ENCODE data around the gene IFT172. TPM values are rescaled to one million over a fixed set of nuclear protein-coding genes. Genes with fewer than 3 reads are reported as not detected.

IFT172 gene
- total RNA-seq, 2 donors from 2014 or later, result 34.7 to 52.6 TPM

DNA sequence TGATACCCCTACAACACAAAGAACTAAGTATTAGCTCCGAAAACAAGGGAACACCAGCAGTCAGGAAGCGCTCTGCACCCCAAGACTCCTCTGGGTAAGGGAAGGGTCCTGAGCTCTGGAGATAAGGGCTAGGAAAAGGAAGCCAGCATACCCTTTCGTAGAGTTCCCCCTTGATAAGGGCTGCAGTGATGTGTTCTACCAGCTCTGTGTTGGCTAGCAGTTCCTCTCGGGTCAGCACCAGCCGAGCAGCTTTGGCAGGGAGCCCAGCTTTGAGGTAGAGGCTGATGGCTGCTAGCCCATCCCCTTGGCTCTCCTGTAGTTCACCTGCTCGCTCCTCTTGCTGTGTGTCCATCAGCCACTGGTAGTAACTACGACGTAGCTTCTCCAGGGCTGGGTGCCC lies 28.4 kb downstream of the IFT172 start:
- H3K4me3 ChIP-seq, result no peak overlapping the region
- H3K36me3 ChIP-seq, result no peaks in the 10 kb centered on the region
- no peaks in the 10 kb centered on the region for H3K4me1 ChIP-seq
- H3K27ac ChIP-seq, result no peak overlapping the region
- TF ChIP-seq CTCF (IDR thresholded peaks at IDR 0.05), result no peak
- DNase-seq, result no peak
- intact Hi-C loops (cut with DNase I), result no loop called here
- no peaks in the 10 kb centered on the region for H3K9me3 ChIP-seq
- no peak overlapping the region for H3K9ac ChIP-seq (ENCODE audit: low read depth in 2 of 2, low read length in 2 of 2)
- H3K27me3 ChIP-seq, result no peaks in the 10 kb centered on the region

DNA sequence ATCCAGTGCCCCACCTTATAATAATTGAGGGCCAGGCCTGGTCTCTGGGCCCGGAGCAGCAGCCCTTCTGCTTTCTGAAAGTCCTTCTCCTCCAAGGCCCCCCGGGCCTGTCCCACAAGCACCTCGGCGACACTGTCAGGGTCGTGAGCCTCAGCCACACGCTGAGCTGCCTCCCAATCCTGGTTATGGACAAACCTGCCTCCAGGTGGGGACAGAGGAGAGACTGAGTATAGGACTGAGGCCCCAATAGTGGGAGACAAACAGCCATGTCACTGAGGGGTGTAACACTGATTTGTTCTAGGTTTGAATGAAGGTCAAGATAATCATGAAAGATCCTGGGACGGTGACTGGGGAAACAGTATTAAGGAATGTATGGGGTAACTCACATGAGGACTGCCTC lies 35.6 kb downstream of the IFT172 start:
- H3K27ac ChIP-seq, result no peak overlapping the region
- no peaks in the 10 kb centered on the region for H3K9me3 ChIP-seq
- H3K36me3 ChIP-seq, result no peaks in the 10 kb centered on the region
- H3K4me3 ChIP-seq, result no peak overlapping the region
- intact Hi-C loops (cut with DNase I), result no loop called here
- TF ChIP-seq CTCF (IDR thresholded peaks at IDR 0.05), result no peak
- no peaks in the 10 kb centered on the region for H3K4me1 ChIP-seq
- H3K27me3 ChIP-seq, result no peaks in the 10 kb centered on the region
- no peak for DNase-seq
- no peak overlapping the region for H3K9ac ChIP-seq (ENCODE audit: low read depth in 2 of 2, low read length in 2 of 2)

DNA sequence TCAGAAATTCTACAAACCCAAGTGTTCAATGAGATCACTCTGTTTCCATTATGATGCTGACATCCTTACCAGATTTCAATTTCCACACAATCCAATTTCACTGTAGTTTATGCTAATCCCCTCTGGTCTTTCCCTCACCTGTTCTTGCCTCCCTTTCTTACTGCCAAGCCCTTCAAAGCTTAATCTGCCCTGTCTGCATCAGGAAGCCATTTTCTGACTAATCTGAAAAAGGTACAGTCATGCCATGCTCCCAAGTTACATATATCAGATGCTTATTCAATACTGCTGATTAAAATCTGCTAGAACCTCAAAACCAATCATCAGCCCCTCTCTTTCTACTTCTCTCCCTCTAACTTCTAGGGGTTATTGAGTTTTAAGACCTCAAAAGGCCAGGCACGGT lies 38.4 kb downstream of the IFT172 start:
- H3K27me3 ChIP-seq, result no peaks in the 10 kb centered on the region
- intact Hi-C loops (cut with DNase I), result no loop called here
- no peak for DNase-seq
- H3K4me3 ChIP-seq, result no peak overlapping the region
- no peak overlapping the region for H3K27ac ChIP-seq
- TF ChIP-seq CTCF (IDR thresholded peaks at IDR 0.05), result no peak
- no peaks in the 10 kb centered on the region for H3K4me1 ChIP-seq
- H3K9ac ChIP-seq (ENCODE audit: low read depth in 2 of 2, low read length in 2 of 2), result no peak overlapping the region
- H3K36me3 ChIP-seq, result no peaks in the 10 kb centered on the region
- H3K9me3 ChIP-seq, result no peaks in the 10 kb centered on the region

- H3K4me3 ChIP-seq, result no peak overlapping the region
- DNase-seq, result no peak
- H3K36me3 ChIP-seq, result no peaks in the 10 kb centered on the region
- H3K27ac ChIP-seq, result no peak overlapping the region
- H3K9ac ChIP-seq (ENCODE audit: low read depth in 2 of 2, low read length in 2 of 2), result no peak overlapping the region
- H3K9me3 ChIP-seq, result no peaks in the 10 kb centered on the region
- no peak for TF ChIP-seq CTCF (IDR thresholded peaks at IDR 0.05)
- no peaks in the 10 kb centered on the region for H3K27me3 ChIP-seq
- no peaks in the 10 kb centered on the region for H3K4me1 ChIP-seq
- intact Hi-C loops (cut with DNase I), result no loop called here
Measured at GRCh38 chr2:27448381-27448780, 41.2 kb downstream of the IFT172 start.

DNA sequence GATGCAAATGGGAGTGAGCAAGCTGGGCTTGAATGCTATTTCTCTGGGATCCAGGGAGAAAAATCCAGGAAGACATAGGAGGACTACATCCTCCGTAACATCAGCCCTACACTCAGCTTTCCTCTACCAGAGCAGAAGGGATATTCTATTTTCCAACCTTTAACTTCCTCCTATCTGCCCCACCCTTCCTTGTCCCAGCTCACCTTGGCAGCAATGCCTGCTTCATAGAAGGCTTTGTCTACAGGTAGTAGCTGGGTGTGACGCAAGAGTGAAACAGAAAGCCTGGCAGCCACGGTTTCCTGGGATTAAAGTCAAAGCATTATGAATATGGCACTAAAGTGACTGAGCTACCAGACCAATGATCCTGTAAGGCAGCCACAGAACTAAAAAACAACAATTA lies 43.5 kb downstream of the IFT172 start:
- peak; percentile 90 for DNase-seq
- H3K27ac ChIP-seq, result peak overlapping the region; percentile 91

More for the DNA sequence above, 43.5 kb downstream of the IFT172 start:
- Histone ChIP-seq H3K9ac (ENCODE audit: low read depth in 2 of 2, low read length in 2 of 2) (peak overlapping the region; percentile 48 to 64), H3K9me3 (no peaks in the 10 kb centered on the region), H3K36me3 (no peaks in the 10 kb centered on the region), H3K4me1 (no peaks in the 10 kb centered on the region), H3K27me3 (no peaks in the 10 kb centered on the region), H3K4me3 (peak overlapping the region; percentile 6)
- TF ChIP-seq CTCF (IDR thresholded peaks at IDR 0.05), result no peak
- intact Hi-C loops (cut with DNase I), result no loop called here
